H1 (cell line): ENCODE measurements around the gene ZNF521. TPM values are rescaled to one million over a fixed set of nuclear protein-coding genes. Genes with fewer than 3 reads are reported as not detected.

Experiments used
- CTCF ChIA-PET: fragments of 300-600 bp; sonication (Branson Sonifier 250); formaldehyde crosslinking; loops from one replicate; lab custom pipeline; 2021; ENCODE audit not compliant: partially characterized antibody; lab: Charles Lee
- POLR2A ChIA-PET: fragments of 300-600 bp; sonication (Branson Sonifier 250); formaldehyde crosslinking; loops from one replicate; lab custom pipeline; 2021; ENCODE audit warnings: inconsistent platforms; ENCODE audit not compliant: partially characterized antibody; lab: Charles Lee
- DNase-seq, 2 experiments: peaks; one replicate each; pipeline versions ENCODE4 v3.0.0 to v3.0.0-alpha.2; 2010 to 2022; ENCODE audit warnings: low spot score in 2 of 2, low read depth in 1 of 2, mixed read lengths in 1 of 2
- FAIRE-seq: peaks from 2 replicates; lab custom pipeline; 2011; peaks lifted over from hg19 to GRCh38; lab: Jason Lieb, UNC
- H2AFZ ChIP-seq: 2 replicates; pipeline ENCODE4 v1.8.1; 2012; ENCODE audit warnings: low read length, inconsistent platforms
- H2AK5ac ChIP-seq: 2 replicates; pipeline ENCODE4 v1.6.1; 2013; ENCODE audit warnings: low read depth, low read length
- H2BK120ac ChIP-seq: replicated peaks from 2 replicates; pipeline ENCODE3; 2013; ENCODE audit warnings: low read depth, low read length, inconsistent platforms
- H2BK12ac ChIP-seq: 2 replicates; pipeline ENCODE4 v1.6.1; 2013; ENCODE audit warnings: low read depth, low read length
- H2BK15ac ChIP-seq: 2 replicates; pipeline ENCODE4 v1.6.1; 2013; ENCODE audit warnings: low read length
- H2BK20ac ChIP-seq: 2 replicates; pipeline ENCODE4 v1.6.1; 2013; ENCODE audit warnings: low read length
- H2BK5ac ChIP-seq: 2 replicates; pipeline ENCODE4 v1.6.1; 2013; ENCODE audit warnings: low read depth, low read length
- H3K14ac ChIP-seq: 2 replicates; pipeline ENCODE4 v1.6.1; 2013; ENCODE audit warnings: inconsistent platforms; ENCODE audit not compliant: insufficient read length
- H3K18ac ChIP-seq: 2 replicates; pipeline ENCODE4 v1.6.1; 2013; ENCODE audit warnings: low read length; ENCODE audit errors: extremely low read depth
- H3K23ac ChIP-seq: 2 replicates; pipeline ENCODE4 v1.6.1; 2013; ENCODE audit warnings: inconsistent platforms; ENCODE audit not compliant: insufficient read length
- H3K23me2 ChIP-seq: 2 replicates; pipeline ENCODE4 v1.6.1; 2013; ENCODE audit warnings: low read depth, low read length
- H3K27ac ChIP-seq: 2 replicates; pipeline ENCODE4 v1.6.1; 2011; ENCODE audit warnings: low read depth, low read length, inconsistent platforms
- H3K27me3 ChIP-seq, 4 experiments: replicated peaks in 1 of 4; 1 replicate in 1 of 4; 2 replicates in 3 of 4; pipeline versions ENCODE4 v1.6.1 to v1.8.1; 2011 to 2013; ENCODE audit warnings: low read length in 3 of 4, mild to moderate bottlenecking in 3 of 4, inconsistent platforms in 2 of 4, mixed read lengths in 2 of 4, moderate library complexity in 1 of 4; ENCODE audit not compliant: control insufficient read depth in 3 of 4, insufficient read depth in 3 of 4; ENCODE audit errors: extremely low read depth in 1 of 4
- H3K36me3 ChIP-seq, 4 experiments: 2 replicates each; pipeline versions ENCODE4 v1.6.1 to v1.8.1; 2011 to 2013; ENCODE audit warnings: mild to moderate bottlenecking in 4 of 4, low read length in 3 of 4, moderate library complexity in 2 of 4, control low read depth in 1 of 4, inconsistent platforms in 1 of 4; ENCODE audit not compliant: insufficient read depth in 4 of 4, control insufficient read depth in 2 of 4
- H3K4ac ChIP-seq: replicated peaks from 2 replicates; pipeline ENCODE3; 2013; ENCODE audit warnings: low read length, low read depth, mixed read lengths, inconsistent platforms; ENCODE audit not compliant: insufficient read length
- H3K4me1 ChIP-seq, 4 experiments: replicated peaks in 1 of 4; 1 replicate in 1 of 4; 2 replicates in 3 of 4; pipeline versions ENCODE4 v1.6.1 to v1.8.1; 2011 to 2013; ENCODE audit warnings: low read length in 3 of 4, inconsistent platforms in 2 of 4, mixed read lengths in 1 of 4; ENCODE audit not compliant: insufficient read depth in 4 of 4, control insufficient read depth in 3 of 4
- H3K4me2 ChIP-seq, 2 experiments: 2 replicates each; pipeline versions ENCODE4 v1.6.1 to v1.8.1; 2011 to 2013; ENCODE audit warnings: low read depth in 2 of 2, low read length in 2 of 2, control low read depth in 1 of 2, inconsistent platforms in 1 of 2, mild to moderate bottlenecking in 1 of 2; ENCODE audit not compliant: insufficient read depth in 1 of 2
- H3K4me3 ChIP-seq, 4 experiments: fragments of 200-600, 300-600 bp in 1 of 4; sonication (generic), shearing (Covaris generic), sonication (Bioruptor Twin) in 1 of 4; 2 replicates each; pipeline versions ENCODE4 v1.5.1 to v1.8.1; 2011 to 2016; ENCODE audit warnings: low read length in 4 of 4, low read depth in 3 of 4, control low read depth in 2 of 4, inconsistent platforms in 2 of 4, mild to moderate bottlenecking in 2 of 4, mixed read lengths in 1 of 4, moderate library complexity in 1 of 4; ENCODE audit not compliant: insufficient read depth in 2 of 4; ENCODE audit errors: extremely low read depth in 1 of 4
- H3K56ac ChIP-seq: replicated peaks from 2 replicates; pipeline ENCODE3; 2013; ENCODE audit warnings: low read depth, mild to moderate bottlenecking, mixed read lengths, low read length, inconsistent platforms; ENCODE audit not compliant: insufficient read length
- H3K79me1 ChIP-seq: 2 replicates; pipeline ENCODE4 v1.6.1; 2013; ENCODE audit warnings: low read depth, low read length, control low read depth
- H3K79me2 ChIP-seq, 2 experiments: 2 replicates each; pipeline versions ENCODE4 v1.6.1 to v1.8.1; 2012 to 2013; ENCODE audit warnings: low read length in 2 of 2, mild to moderate bottlenecking in 2 of 2, inconsistent platforms in 1 of 2; ENCODE audit not compliant: insufficient read depth in 2 of 2, control insufficient read depth in 1 of 2
- H3K9ac ChIP-seq, 4 experiments: replicated peaks in 1 of 4; 1 replicate in 1 of 4; 2 replicates in 3 of 4; pipeline versions ENCODE4 v1.6.1 to v1.8.1; 2011 to 2013; ENCODE audit warnings: low read depth in 3 of 4, low read length in 3 of 4, control low read depth in 2 of 4, mild to moderate bottlenecking in 2 of 4, moderate library complexity in 2 of 4, inconsistent platforms in 1 of 4; ENCODE audit errors: extremely low read depth in 1 of 4
- H3K9me3 ChIP-seq, 2 experiments: 2 replicates each; pipeline versions ENCODE4 v1.6.1 to v1.8.1; 2012 to 2013; ENCODE audit warnings: mild to moderate bottlenecking in 2 of 2, moderate library complexity in 2 of 2, control low read depth in 1 of 2, inconsistent platforms in 1 of 2, low read depth in 1 of 2, low read length in 1 of 2, mixed read lengths in 1 of 2; ENCODE audit not compliant: insufficient read depth in 2 of 2
- H4K20me1 ChIP-seq, 2 experiments: replicated peaks in 1 of 2; 2 replicates each; pipeline versions ENCODE3 to v1.8.1; 2011 to 2013; ENCODE audit warnings: inconsistent platforms in 2 of 2, low read length in 2 of 2, mild to moderate bottlenecking in 1 of 2; ENCODE audit not compliant: insufficient read depth in 2 of 2, control insufficient read depth in 1 of 2
- H4K5ac ChIP-seq: 2 replicates; pipeline ENCODE4 v1.6.1; 2013; ENCODE audit warnings: low read length, low read depth, mixed read lengths, inconsistent platforms; ENCODE audit not compliant: insufficient read length
- H4K8ac ChIP-seq: 2 replicates; pipeline ENCODE4 v1.8.0; 2013; ENCODE audit warnings: mild to moderate bottlenecking, moderate library complexity, low read length, inconsistent platforms; ENCODE audit not compliant: insufficient read depth; ENCODE audit errors: extremely low read depth
- H4K91ac ChIP-seq: replicated peaks from 2 replicates; pipeline ENCODE3; 2013; ENCODE audit warnings: low read length, mixed read lengths, inconsistent platforms; ENCODE audit not compliant: insufficient read length
- CHD2 ChIP-seq: IDR thresholded peaks from 2 replicates; pipeline ENCODE4 v1.6.1; 2012; ENCODE audit warnings: low read length, improper control_type of control experiment
- GABPA ChIP-seq: IDR thresholded peaks from 2 replicates; pipeline ENCODE4 v1.6.1; 2011; ENCODE audit warnings: mild to moderate bottlenecking, low read length, moderate library complexity, borderline replicate concordance; ENCODE audit not compliant: insufficient read depth
- KDM4A ChIP-seq: IDR thresholded peaks from one replicate; pipeline ENCODE4 v1.7.1; 2012; ENCODE audit warnings: low read depth, mild to moderate bottlenecking, moderate library complexity, low read length, inconsistent platforms; ENCODE audit not compliant: severe bottlenecking
- POU5F1 ChIP-seq: IDR thresholded peaks from 2 replicates; pipeline ENCODE4 v1.6.1; 2011; ENCODE audit warnings: low read depth, mild to moderate bottlenecking, low read length, moderate library complexity
- RBBP5 ChIP-seq: IDR thresholded peaks from 2 replicates; pipeline ENCODE4 v1.7.1; 2012; ENCODE audit warnings: low read depth, mild to moderate bottlenecking, inconsistent platforms, low read length, moderate library complexity, borderline replicate concordance
- WGBS, 2 experiments: shearing (Covaris generic) in 1 of 2; methylation state at CpG; one replicate each; pipeline versions ENCODE4 v1.1.6 to v1.1.7; 2013 to 2015; ENCODE audit warnings: low lambda C conversion rate in 2 of 2, mixed read lengths in 2 of 2, inconsistent platforms in 1 of 2, low coverage in 1 of 2, missing lambda C conversion rate in 1 of 2; ENCODE audit not compliant: insufficient replicate concordance in 2 of 2, insufficient coverage in 1 of 2, insufficient read length in 1 of 2; ENCODE audit errors: extremely low coverage in 1 of 2, missing lambda C conversion rate in 1 of 2; 5-methylcytosine and 5-hydroxymethylcytosine counted together
- polyA plus RNA-seq, 7 experiments: library from polyadenylated mRNA; depleted of rRNA in 3 of 7; stranded (reverse) in 5 of 7; unstranded in 2 of 7; fragments of >200 nt in 5 of 7; fragments of 200-250 nt in 2 of 7; gene quantifications; 1 replicate in 5 of 7; 2 replicates in 1 of 7; 4 replicates in 1 of 7; pipeline versions ENCODE4 v1.2.1 to v1.2.3, GENCODE V29; 2011 to 2013; ENCODE audit warnings: missing spikeins in 2 of 7, mixed read lengths in 2 of 7
- total RNA-seq: library from RNA; stranded (reverse); fragmentation: NEBNext Ultra II Directional; extraction: Animal tissue kit (Norgen Biotek cat#: 25700); gene quantifications from 2 replicates; pipeline ENCODE4 v1.2.1, GENCODE V29; 2021
- TF ChIP-seq, protein P1 (sequence below): IDR thresholded peaks from 2 replicates; pipeline ENCODE4 v1.6.1; 2011; ENCODE audit warnings: low read length, improper control_type of control experiment

ZNF521 gene
- total and polyA plus RNA-seq, 2 of the 8 experiments (the other 6 are each of a cell fraction or from before 2014, with no cell fraction given) = 9.5 to 15.8 TPM

DNA sequence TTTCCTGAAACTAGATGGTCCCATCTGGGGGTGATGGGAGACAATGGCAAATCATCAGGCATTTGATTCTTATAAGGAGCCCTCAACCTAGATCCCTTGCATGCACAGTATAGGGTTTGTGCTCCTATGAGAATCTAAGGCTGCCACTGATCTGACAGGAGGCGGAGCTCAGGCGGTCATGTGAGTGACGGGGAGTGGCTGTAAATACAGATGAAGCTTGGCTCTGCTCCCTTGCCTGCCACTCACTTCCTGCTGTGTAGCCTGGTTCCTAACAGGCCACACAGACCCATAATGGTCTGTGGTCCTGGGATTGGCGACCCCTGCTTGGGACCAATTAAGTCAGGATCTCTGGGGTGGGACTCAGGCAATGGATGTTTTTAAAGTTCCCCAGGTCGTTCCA, 293.4 kb downstream of the ZNF521 start:
- H2BK20ac ChIP-seq = no peak overlapping the region
- H3K9ac ChIP-seq = no peak overlapping the region
- no peak overlapping the region for H3K56ac ChIP-seq
- no peaks in the 10 kb centered on the region for H4K20me1 ChIP-seq
- H3K9me3 ChIP-seq = no peaks in the 10 kb centered on the region
- no peaks in the 10 kb centered on the region for H3K79me2 ChIP-seq
- no peak overlapping the region for H2AK5ac ChIP-seq
- no peaks in the 10 kb centered on the region for H3K23me2 ChIP-seq
- DNase-seq (no peak), FAIRE-seq (no peak)
- H3K4me1 ChIP-seq = no peaks in the 10 kb centered on the region
- no peak overlapping the region for H2AFZ ChIP-seq
- no peaks in the 10 kb centered on the region for H3K36me3 ChIP-seq
- ChIA-PET CTCF (interaction anchor here (0.7 to 0.9 kb wide), 3 partner anchors 10 to 252 kb away, joined by 3 read pairs; no protein-coding TSS in a partner anchor), POLR2A (no interaction called here)
- H3K14ac ChIP-seq = no peak overlapping the region
- H2BK15ac ChIP-seq = no peak overlapping the region
- H3K23ac ChIP-seq = no peak overlapping the region
- no peak overlapping the region for H3K18ac ChIP-seq
- H4K91ac ChIP-seq = no peak overlapping the region
- H3K27ac ChIP-seq = no peak overlapping the region
- H2BK12ac ChIP-seq = no peak overlapping the region
- no peak overlapping the region for H2BK120ac ChIP-seq
- H4K5ac ChIP-seq = no peak overlapping the region
- WGBS, 2 experiments = 76% methylated on average over 4 of the region's 5 CpGs; no CpG with 5 or more reads in 1 of the 2 experiments
- no peak overlapping the region for H3K4me3 ChIP-seq
- H3K27me3 ChIP-seq = no peaks in the 10 kb centered on the region; a peak in 1 of 7 replicates
- H4K8ac ChIP-seq = no peak overlapping the region; the same call in 1 of the 2 replicates
- no peak overlapping the region for H3K4me2 ChIP-seq
- H2BK5ac ChIP-seq = no peak overlapping the region
- TF ChIP-seq GABPA = no peak
- TF ChIP-seq POU5F1 = no peak
- TF ChIP-seq RBBP5 = no peak
- TF ChIP-seq CHD2 = no peak
- no peak for TF ChIP-seq KDM4A
- TF ChIP-seq, protein P1, sequence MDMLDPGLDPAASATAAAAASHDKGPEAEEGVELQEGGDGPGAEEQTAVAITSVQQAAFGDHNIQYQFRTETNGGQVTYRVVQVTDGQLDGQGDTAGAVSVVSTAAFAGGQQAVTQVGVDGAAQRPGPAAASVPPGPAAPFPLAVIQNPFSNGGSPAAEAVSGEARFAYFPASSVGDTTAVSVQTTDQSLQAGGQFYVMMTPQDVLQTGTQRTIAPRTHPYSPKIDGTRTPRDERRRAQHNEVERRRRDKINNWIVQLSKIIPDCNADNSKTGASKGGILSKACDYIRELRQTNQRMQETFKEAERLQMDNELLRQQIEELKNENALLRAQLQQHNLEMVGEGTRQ = 0 out of 2 replicates have a peak, but pooled peaks have one; percentile 40
- H3K4ac ChIP-seq = no peak overlapping the region
- H3K79me1 ChIP-seq = no peaks in the 10 kb centered on the region
